ENCODE measurements around the gene KCNQ1.

Gene KCNQ1

GRCh38 chr11:2653930-2654739 is 209.3 kb downstream of the KCNQ1 start:
- H3K27ac ChIP-seq (ENCODE audit: low read depth, low read length), result no peak overlapping the region
- no peaks in the 10 kb centered on the region for H3F3A ChIP-seq (ENCODE audit: insufficient read depth)
- no peaks in the 10 kb centered on the region for H4K20me1 ChIP-seq (ENCODE audit: low read depth, low read length)
- H3K9ac ChIP-seq (ENCODE audit: low read length), result no peak overlapping the region
- H3K9me3 ChIP-seq (ENCODE audit: insufficient read depth, low read length), result peaks cover 7% of the 10 kb centered on the region; the same call in 1 of the 2 replicates
- no peaks in the 10 kb centered on the region for H3K79me2 ChIP-seq (ENCODE audit: insufficient read depth, low read length)
- no peak overlapping the region for H3K4me2 ChIP-seq (ENCODE audit: low read depth, low read length, poor library complexity, severe bottlenecking)
- no peak overlapping the region for H2AFZ ChIP-seq (ENCODE audit: low read depth, low read length, severe bottlenecking)
- 0 out of 2 replicates have a peak, but pooled peaks cover 3% of the 10 kb centered on the region for H3K27me3 ChIP-seq (ENCODE audit: low read length)
- no peak overlapping the region for H3K4me3 ChIP-seq (ENCODE audit: insufficient read depth, low read length, poor library complexity, severe bottlenecking)
- H3K9me2 ChIP-seq (replicated peaks; ENCODE audit: insufficient read depth, low read length), result no peaks in the 10 kb centered on the region
- TF ChIP-seq EZH2phosphoT487 (conservative IDR thresholded peaks at IDR 0.05; ENCODE audit: low read length), result no peak
- H3K36me3 ChIP-seq (ENCODE audit: low read length), result no peaks in the 10 kb centered on the region

- no peak overlapping the region for H3K27ac ChIP-seq (ENCODE audit: low read depth, low read length)
- H3K4me3 ChIP-seq (ENCODE audit: insufficient read depth, low read length, poor library complexity, severe bottlenecking), result no peak overlapping the region
- peaks cover 5% of the 10 kb centered on the region; the same call in 1 of the 2 replicates for H3K9me3 ChIP-seq (ENCODE audit: insufficient read depth, low read length)
- no peak overlapping the region for H3K4me2 ChIP-seq (ENCODE audit: low read depth, low read length, poor library complexity, severe bottlenecking)
- no peaks in the 10 kb centered on the region for H4K20me1 ChIP-seq (ENCODE audit: low read depth, low read length)
- no peaks in the 10 kb centered on the region for H3F3A ChIP-seq (ENCODE audit: insufficient read depth)
- no peaks in the 10 kb centered on the region for H3K9me2 ChIP-seq (replicated peaks; ENCODE audit: insufficient read depth, low read length)
- no peaks in the 10 kb centered on the region for H3K36me3 ChIP-seq (ENCODE audit: low read length)
- H2AFZ ChIP-seq (ENCODE audit: low read depth, low read length, severe bottlenecking), result no peak overlapping the region
- no peaks in the 10 kb centered on the region for H3K79me2 ChIP-seq (ENCODE audit: insufficient read depth, low read length)
- no peaks in the 10 kb centered on the region for H3K27me3 ChIP-seq (ENCODE audit: low read length)
- no peak overlapping the region for H3K9ac ChIP-seq (ENCODE audit: low read length)
- no peak for TF ChIP-seq EZH2phosphoT487 (conservative IDR thresholded peaks at IDR 0.05; ENCODE audit: low read length)
- no peak for TF ChIP-seq CTCF (IDR thresholded peaks at IDR 0.05; ENCODE audit: insufficient read depth, low read length, poor library complexity, severe bottlenecking)
These were observed 210.4 kb downstream of the KCNQ1 start for GRCh38 chr11:2655016-2655719.

- no peaks in the 10 kb centered on the region for H3F3A ChIP-seq (ENCODE audit: insufficient read depth)
- no peak overlapping the region for H3K4me2 ChIP-seq (ENCODE audit: low read depth, low read length, poor library complexity, severe bottlenecking)
- H2AFZ ChIP-seq (ENCODE audit: low read depth, low read length, severe bottlenecking), result no peak overlapping the region
- H4K20me1 ChIP-seq (ENCODE audit: low read depth, low read length), result no peaks in the 10 kb centered on the region
- no peak for TF ChIP-seq EZH2phosphoT487 (conservative IDR thresholded peaks at IDR 0.05; ENCODE audit: low read length)
- TF ChIP-seq CTCF (IDR thresholded peaks at IDR 0.05; ENCODE audit: insufficient read depth, low read length, poor library complexity, severe bottlenecking), result no peak
- no peak overlapping the region for H3K9ac ChIP-seq (ENCODE audit: low read length)
- no peaks in the 10 kb centered on the region for H3K79me2 ChIP-seq (ENCODE audit: insufficient read depth, low read length)
- no peaks in the 10 kb centered on the region for H3K36me3 ChIP-seq (ENCODE audit: low read length)
- H3K27me3 ChIP-seq (ENCODE audit: low read length), result no peaks in the 10 kb centered on the region
- H3K27ac ChIP-seq (ENCODE audit: low read depth, low read length), result no peak overlapping the region
- no peaks in the 10 kb centered on the region for H3K9me2 ChIP-seq (replicated peaks; ENCODE audit: insufficient read depth, low read length)
- H3K4me3 ChIP-seq (ENCODE audit: insufficient read depth, low read length, poor library complexity, severe bottlenecking), result no peak overlapping the region
- H3K9me3 ChIP-seq (ENCODE audit: insufficient read depth, low read length), result peaks cover 13% of the 10 kb centered on the region; the same call in 1 of the 2 replicates
These were observed 211.2 kb downstream of the KCNQ1 start for GRCh38 chr11:2655834-2656622.
